Activated naive CD4-positive, alpha-beta T cell treated with anti-CD3 and anti-CD28 coated beads, Interleukin-2, amount 50 U/mL, for 72 hours (primary cell): ENCODE data around the gene WASF2. TPM values are rescaled to one million over a fixed set of nuclear protein-coding genes. Genes with fewer than 3 reads are reported as not detected.
"Not testable (repeated sequence)": the region's sequence is repeated elsewhere in the genome, so short reads cannot be mapped to it uniquely, and the experiment has no call there.

Source experiments
- ATAC-seq, 2 donors: fragments of 150-1000 bp; cut with Tn5 transposase; 2 replicates each; pipeline ENCODE4 v1.10.0; 2021; ENCODE audit warnings: mild to moderate bottlenecking in 2 of 2, moderate library complexity in 2 of 2
- DNase-seq, 2 donors: peaks; one replicate each; pipeline ENCODE4 v3.0.0; 2021 to 2022; ENCODE audit warnings: low spot score in 2 of 2
- H3K27ac Mint-ChIP-seq, 2 donors: one replicate each; pipeline ENCODE4 v1.8.0; 2022; ENCODE audit warnings: mild to moderate bottlenecking in 2 of 2, mixed read lengths in 2 of 2
- H3K36me3 Mint-ChIP-seq, 2 donors: one replicate each; pipeline ENCODE4 v1.8.0; 2022; ENCODE audit warnings: mixed read lengths in 2 of 2
- H3K9me3 Mint-ChIP-seq, 2 donors: one replicate each; pipeline ENCODE4 v1.8.0; 2022; ENCODE audit warnings: mixed read lengths in 2 of 2
- total RNA-seq, 2 donors: library from RNA; stranded (reverse); gene quantifications; one replicate each; pipeline ENCODE4 v1.2.3, GENCODE V29; 2022

The WASF2 gene
- total RNA-seq, 2 donors from 2014 or later = 97.8 to 116 TPM

GRCh38 chr1:27428316-27429028 is 61.5 kb downstream of the WASF2 start:
- Mint-ChIP-seq H3K27ac (peak overlapping the region; percentile 82 to 97), H3K9me3 (no peaks in the 10 kb centered on the region), H3K36me3 (peaks cover 0 to 20% of the 10 kb centered on the region in 2 donors)
- peak; percentile 63 to 84 for ATAC-seq
- DNase-seq = no peak

DNA sequence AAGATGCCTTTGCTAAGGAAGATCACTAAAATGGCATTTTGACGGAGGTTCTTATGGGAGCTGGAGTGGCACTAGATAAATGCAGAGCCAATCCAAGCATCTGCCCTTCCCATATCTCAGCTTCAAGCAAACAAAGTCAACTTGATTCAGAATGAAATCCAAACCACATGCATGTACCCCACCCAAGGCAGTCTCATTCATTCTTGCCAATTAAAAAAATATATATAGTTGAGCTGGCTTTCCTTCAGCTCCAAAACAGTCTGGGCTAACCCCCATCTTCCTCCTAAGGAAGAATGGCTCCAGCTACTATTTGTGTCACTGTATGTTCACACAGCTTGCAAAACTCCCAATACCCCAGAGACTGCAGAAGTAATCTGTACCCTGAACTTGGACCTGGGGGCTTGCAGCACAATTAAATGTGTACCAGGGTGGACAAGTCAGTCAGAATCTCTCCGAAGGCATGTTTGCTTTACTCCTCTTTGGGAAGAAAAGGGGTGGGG is 62.1 kb downstream of the WASF2 start:
- Mint-ChIP-seq H3K36me3 (peaks cover 0 to 20% of the 10 kb centered on the region in 2 donors), H3K9me3 (no peaks in the 10 kb centered on the region), H3K27ac (peak overlapping the region; percentile 82 to 97)
- DNase-seq (no peak), ATAC-seq (no peak)

DNA sequence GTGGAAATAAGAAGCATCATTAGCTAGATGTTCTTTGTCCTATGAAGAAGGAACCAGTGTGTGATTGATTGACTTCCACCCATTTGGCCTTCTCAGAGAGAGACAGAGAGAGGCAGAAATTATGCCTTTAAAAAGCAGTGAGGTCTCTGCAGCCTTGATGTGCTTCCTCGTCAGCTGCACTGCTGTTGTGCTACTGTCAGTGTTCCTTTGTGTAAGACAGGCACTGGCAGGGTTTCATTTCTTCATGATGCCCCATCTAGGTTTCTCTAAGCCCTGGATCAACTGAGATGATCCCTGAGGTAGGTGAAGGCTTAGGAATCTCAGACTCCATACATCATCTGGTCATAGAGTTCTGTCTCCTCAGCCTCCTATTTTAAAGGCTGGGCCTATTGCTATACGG is 62.6 kb downstream of the WASF2 start:
- ATAC-seq (no peak), DNase-seq (no peak)
- Mint-ChIP-seq H3K36me3 (peaks cover 0 to 20% of the 10 kb centered on the region in 2 donors), H3K9me3 (no peaks in the 10 kb centered on the region), H3K27ac (peak overlapping the region in 1 of 2 donors; percentile 82)

DNA sequence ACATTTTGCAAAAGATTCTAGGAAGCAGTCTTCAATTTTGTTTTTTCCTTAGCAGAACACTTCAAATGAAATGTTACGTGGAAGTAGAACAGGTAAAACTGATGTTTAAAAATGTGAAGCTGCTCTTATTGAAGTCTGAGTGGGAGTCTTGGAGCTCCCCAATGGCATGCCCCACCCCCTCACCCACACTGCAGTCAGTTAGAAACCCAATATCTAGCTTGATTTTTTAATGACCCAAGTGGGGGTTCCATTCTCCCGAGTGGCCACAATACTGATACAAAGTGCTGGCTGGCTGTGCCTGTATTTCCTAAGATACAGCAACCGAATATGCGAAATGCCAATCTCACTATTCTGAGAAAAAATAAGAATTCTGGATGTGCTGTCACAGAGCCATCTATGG is 66.3 kb downstream of the WASF2 start:
- ATAC-seq (no peak), DNase-seq (no peak)
- no peak overlapping the region for H3K27ac Mint-ChIP-seq
- peaks cover 0 to 20% of the 10 kb centered on the region in 2 donors for H3K36me3 Mint-ChIP-seq
- no peaks in the 10 kb centered on the region for H3K9me3 Mint-ChIP-seq

GRCh38 chr1:27418326-27419185 is 71.4 kb downstream of the WASF2 start:
- ATAC-seq (peak; percentile 79 to 94), DNase-seq (peak in 1 of 2 donors; percentile 66)
- peaks cover 21 to 22% of the 10 kb centered on the region in 2 donors for H3K36me3 Mint-ChIP-seq
- H3K9me3 Mint-ChIP-seq = no peaks in the 10 kb centered on the region
- peak overlapping the region; percentile 36 to 89 for H3K27ac Mint-ChIP-seq

- H3K36me3 Mint-ChIP-seq = peaks cover 24 to 25% of the 10 kb centered on the region in 2 donors
- DNase-seq (no peak), ATAC-seq (no peak)
- peak overlapping the region; percentile 36 to 89 for H3K27ac Mint-ChIP-seq
- no peaks in the 10 kb centered on the region for H3K9me3 Mint-ChIP-seq
Measured at GRCh38 chr1:27417713-27418112, 72.3 kb downstream of the WASF2 start.

- Mint-ChIP-seq H3K27ac (no peak overlapping the region), H3K9me3 (no peaks in the 10 kb centered on the region), H3K36me3 (peaks cover 24 to 25% of the 10 kb centered on the region in 2 donors)
- DNase-seq (peak in 1 of 2 donors; percentile 66), ATAC-seq (peak; percentile 44 to 67)
Measured at GRCh38 chr1:27416387-27417111, 73.4 kb downstream of the WASF2 start.

DNA sequence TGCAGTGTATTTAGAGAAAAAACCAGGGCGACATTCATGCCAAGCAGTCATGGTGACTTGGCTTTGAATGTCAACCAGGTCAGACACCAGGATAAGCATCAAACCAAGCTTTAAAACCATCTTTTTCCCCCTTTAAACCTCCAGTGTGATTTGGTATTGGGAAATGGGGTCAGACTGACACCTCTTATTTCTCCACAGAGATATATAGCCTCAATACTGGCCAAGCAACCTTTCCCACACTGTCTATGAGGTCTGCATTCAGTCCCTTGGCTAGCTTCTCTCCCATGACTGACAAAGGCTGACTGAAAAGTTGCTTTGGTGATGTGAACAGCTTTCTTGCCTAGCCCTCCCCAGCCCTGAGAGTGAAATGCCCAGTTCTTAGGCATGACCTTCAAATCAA is 75.9 kb downstream of the WASF2 start:
- ATAC-seq (no peak), DNase-seq (no peak)
- H3K36me3 Mint-ChIP-seq = peaks cover 24 to 25% of the 10 kb centered on the region in 2 donors
- H3K27ac Mint-ChIP-seq = no peak overlapping the region
- H3K9me3 Mint-ChIP-seq = no peaks in the 10 kb centered on the region

DNA sequence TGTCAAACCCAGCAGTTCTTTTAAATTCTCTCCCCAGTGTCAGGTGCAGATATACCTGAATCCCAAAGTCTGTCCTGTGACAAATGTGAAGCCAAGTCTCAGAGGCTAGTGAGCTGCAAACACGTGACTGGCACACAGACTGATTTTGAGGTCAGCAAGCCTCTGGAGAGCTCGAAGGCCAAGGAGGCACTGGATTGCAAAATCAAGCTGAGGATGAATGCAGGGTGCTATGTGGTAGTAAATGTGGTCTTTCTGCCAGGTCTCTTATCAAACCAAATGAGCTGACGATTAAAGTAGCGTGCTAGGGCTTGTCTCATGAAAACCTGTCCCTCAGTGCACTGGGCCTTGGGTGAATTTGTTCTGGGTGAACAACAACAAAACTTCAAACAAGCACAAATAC is 77.0 kb downstream of the WASF2 start:
- ATAC-seq (no peak), DNase-seq (no peak)
- H3K36me3 Mint-ChIP-seq = peaks cover 24 to 25% of the 10 kb centered on the region in 2 donors
- no peaks in the 10 kb centered on the region for H3K9me3 Mint-ChIP-seq
- peak overlapping the region in 1 of 2 donors; percentile 68 for H3K27ac Mint-ChIP-seq

DNA sequence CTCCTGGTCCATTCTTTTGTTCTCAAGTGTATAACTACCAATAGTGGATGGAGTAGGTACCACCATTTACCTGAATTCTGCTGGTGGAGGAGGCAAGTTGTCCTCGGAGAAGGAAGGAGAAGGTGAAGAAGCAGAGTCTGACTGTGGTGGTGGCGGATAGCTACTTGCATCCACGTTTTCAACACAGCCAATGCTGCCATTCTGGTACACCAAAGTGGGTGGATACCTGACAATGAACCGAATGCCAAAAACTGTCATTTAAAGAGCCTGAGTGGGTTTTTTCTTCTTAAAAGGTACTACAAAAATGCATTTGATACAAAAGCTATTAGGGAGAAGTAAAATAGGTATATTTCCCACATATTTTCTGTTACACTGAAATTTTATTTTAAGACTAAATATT is 77.5 kb downstream of the WASF2 start:
- no peaks in the 10 kb centered on the region for H3K9me3 Mint-ChIP-seq
- no peak for DNase-seq
- no peak for ATAC-seq
- no peak overlapping the region for H3K27ac Mint-ChIP-seq
- peaks cover 24 to 25% of the 10 kb centered on the region in 2 donors for H3K36me3 Mint-ChIP-seq

GRCh38 chr1:27410709-27411108 is 79.3 kb downstream of the WASF2 start:
- peaks cover 15 to 17% of the 10 kb centered on the region in 2 donors for H3K36me3 Mint-ChIP-seq
- peak overlapping the region in 1 of 2 donors; percentile 51 for H3K27ac Mint-ChIP-seq
- no peak for DNase-seq
- ATAC-seq = no peak
- H3K9me3 Mint-ChIP-seq = no peaks in the 10 kb centered on the region

GRCh38 chr1:27409669-27410068 is 80.3 kb downstream of the WASF2 start:
- H3K9me3 Mint-ChIP-seq = no peaks in the 10 kb centered on the region

DNA sequence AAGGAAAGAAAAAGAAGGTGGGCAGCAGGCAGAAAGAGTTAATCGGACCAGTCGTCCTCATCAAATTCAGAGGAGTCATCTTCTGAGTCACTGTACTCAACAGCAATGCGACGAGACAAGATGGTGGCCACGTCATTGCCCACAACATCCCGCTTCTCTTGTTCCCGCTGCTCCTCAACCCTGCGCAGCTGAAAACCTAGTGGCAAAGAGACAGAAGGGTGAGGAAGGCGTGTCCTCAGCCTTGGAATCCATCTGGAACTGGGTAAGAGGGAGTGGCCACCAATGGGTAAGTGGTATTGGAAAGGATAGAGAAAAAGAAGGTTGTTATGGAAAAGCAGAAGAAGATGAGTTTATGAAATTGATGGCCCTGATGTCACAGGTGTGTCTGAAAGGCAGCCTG is 81.8 kb downstream of the WASF2 start:
- no peaks in the 10 kb centered on the region for H3K9me3 Mint-ChIP-seq
- DNase-seq = no peak
- ATAC-seq = no peak
- peaks cover 0 to 3% of the 10 kb centered on the region in 2 donors for H3K36me3 Mint-ChIP-seq
- H3K27ac Mint-ChIP-seq = peak overlapping the region; percentile 58 to 70

More at GRCh38 chr1:27409669-27410068, 80.3 kb downstream of the WASF2 start:
- ATAC-seq (no peak), DNase-seq (no peak)
- H3K36me3 Mint-ChIP-seq = peaks cover 8 to 11% of the 10 kb centered on the region in 2 donors
- H3K27ac Mint-ChIP-seq = no peak overlapping the region

DNA sequence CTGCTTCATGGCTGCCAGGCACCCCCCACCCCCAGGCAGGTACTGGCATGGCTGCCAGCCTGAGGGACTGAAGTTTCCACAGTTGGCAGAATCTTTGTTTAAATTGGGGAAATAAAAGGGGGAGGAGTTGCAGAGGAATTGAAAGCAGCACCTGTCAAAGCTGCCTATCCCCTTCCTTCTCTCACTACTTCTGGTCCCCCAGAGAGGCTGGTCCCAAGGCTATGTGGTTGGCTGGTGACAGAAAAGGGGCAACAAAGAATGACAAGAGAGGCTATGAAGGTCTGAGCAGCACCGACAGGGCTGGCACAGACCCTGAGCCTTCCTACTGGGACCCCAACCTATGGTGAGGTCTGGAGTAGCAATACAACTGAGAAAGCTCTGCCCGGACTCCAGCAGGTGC is 83.2 kb downstream of the WASF2 start:
- H3K27ac Mint-ChIP-seq = peak overlapping the region in 1 of 2 donors; percentile 70
- H3K36me3 Mint-ChIP-seq, DNase-seq, ATAC-seq, H3K9me3 Mint-ChIP-seq: not testable (repeated sequence)

DNA sequence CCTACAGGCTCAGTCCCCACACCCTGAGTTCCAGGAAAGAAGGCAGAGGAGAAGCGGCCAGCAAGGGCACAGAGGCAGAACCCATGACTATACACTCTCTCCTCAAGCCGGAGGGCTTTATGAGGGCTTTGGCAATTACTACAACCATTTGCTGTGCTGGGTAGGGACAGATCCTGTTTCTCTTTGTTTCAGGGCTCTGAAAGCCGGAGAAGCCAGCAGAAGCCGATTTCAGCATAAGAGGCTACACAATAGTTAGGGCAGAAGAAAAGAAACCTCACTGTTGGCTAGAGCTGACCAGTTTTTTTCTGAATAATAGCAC is 83.6 kb downstream of the WASF2 start:
- H3K9me3 Mint-ChIP-seq = no peaks in the 10 kb centered on the region
- H3K27ac Mint-ChIP-seq = peak overlapping the region; percentile 24 to 91
- DNase-seq (no peak), ATAC-seq (no peak)
- H3K36me3 Mint-ChIP-seq = no peaks in the 10 kb centered on the region

DNA sequence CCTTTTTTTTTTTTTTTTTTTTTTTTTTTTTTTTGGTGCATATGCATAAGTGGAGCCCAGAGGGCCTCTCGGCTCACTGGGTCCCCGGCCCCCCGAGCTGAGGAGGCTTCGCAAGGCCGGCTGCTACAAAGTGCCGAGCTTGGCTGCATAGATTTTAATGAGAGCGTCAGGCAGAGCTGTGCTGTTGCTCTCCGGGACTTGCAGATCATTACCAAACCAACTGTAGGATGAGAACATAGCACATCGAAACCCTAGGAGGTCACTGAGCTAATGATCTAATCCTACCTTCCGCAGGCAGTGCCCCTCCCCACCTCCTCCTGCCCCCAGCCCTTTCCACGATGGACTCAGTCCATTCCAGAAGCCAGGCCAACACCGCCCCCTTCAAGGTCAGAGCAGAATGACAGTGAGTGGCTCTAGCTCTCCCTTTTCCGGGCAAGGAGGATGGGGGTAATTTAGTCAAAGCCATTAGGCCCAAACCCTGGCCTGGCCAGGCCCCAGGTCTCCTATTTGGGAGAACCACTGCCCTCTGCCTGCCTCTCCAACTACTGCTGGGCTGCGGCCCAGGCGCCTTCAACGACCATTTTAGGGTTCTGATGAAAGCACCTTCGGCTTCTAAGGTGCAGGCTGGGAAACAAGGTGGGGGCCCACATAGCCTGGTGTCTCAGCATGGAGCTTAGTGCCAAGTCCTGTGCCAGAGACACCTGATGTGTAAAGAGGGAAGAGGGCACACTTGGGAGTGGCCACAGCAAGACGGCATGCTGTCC is 84.2 kb downstream of the WASF2 start:
- H3K27ac Mint-ChIP-seq = peak overlapping the region; percentile 24 to 91
- not testable (repeated sequence) for H3K36me3 Mint-ChIP-seq, ATAC-seq, DNase-seq, H3K9me3 Mint-ChIP-seq
